HG03575 (cell line): Measurements from ENCODE around the gene NANOG.
"Not testable (repeated sequence)": the region's sequence is repeated elsewhere in the genome, so short reads cannot be mapped to it uniquely, and the experiment has no call there.

ENCODE experiments used
- ATAC-seq: cut with Tn5 transposase; IDR thresholded peaks from one replicate; pipeline ENCODE4 v1.9.1; 2021; ENCODE audit not compliant: unreplicated experiment, insufficient number of reproducible peaks, low FRiP score; ENCODE audit errors: extremely low read depth

NANOG gene

DNA sequence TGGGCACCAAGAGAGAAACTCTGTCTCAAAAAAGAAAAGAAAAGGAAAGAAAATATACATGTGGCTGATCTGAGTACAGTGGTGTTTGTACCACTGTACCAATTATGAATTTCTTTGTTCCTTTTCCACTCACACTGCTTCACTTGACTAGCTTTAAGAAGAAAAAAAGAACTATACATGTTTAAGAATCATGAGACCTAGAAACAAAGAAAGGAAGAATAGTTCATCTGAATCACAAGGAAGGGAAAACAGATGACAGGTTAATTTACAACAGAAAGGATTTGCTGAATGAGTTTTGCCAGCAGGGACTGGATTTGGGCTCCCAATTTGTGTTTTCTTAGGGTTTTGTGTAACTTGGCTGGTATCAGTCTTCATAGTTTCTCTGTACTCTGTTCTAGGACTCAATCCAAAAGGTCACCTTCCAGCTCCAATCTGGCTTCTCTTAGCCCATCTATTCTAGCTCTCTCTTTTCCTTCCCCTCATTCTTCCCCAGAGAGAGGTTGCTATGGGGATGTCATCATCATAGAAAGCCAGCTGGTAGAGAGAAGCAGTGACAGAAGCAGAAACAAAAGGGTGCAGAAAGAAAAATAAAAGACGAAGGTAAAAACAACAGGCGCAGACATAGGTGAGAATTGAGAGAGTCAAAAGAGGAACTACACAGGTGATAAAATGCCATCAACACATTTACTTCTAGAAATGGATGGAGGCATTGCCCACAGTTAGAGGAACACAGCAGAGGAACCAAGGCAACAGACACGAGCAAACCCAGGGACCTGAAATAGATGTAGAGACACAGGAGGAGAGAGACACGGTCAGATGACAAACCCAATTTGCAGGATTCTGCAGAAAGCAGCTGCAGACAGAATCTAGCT lies 58.3 kb downstream of the NANOG start:
- ATAC-seq: not testable (repeated sequence)

DNA sequence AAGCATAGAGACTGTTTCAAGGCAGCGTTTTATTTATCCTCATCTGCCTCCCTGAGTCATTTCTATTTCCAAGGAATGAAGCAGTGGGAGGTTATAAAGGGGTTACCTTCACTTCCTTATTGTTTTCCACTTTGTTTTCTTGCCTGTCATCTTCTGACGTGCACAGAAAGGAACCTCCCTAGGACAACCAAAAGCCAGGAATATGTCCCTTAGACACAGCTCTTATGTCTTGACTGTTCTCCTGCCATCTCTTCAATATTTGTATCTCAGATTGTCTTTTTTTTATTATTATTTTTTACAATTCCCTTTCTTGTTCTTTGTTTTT lies 58.9 kb downstream of the NANOG start:
- ATAC-seq: not testable (repeated sequence)
